Mucosa of descending colon (tissue), 3 donors: ENCODE results near the gene HEG1. TPM values are rescaled to one million over a fixed set of nuclear protein-coding genes. Genes with fewer than 3 reads are reported as not detected.
A peak's percentile ranks its signal among the peaks of the same experiment; 100 is the strongest.

Source experiments
- ATAC-seq: fragments of 200-7000 bp; cut with Tn5 transposase; one replicate; pipeline ENCODE4 v1.9.1; 2020; ENCODE audit warnings: mild to moderate bottlenecking, moderate library complexity
- DNase-seq, 3 donors: peaks; one replicate each; pipeline ENCODE4 v3.0.0-alpha.2; 2020
- H3K36me3 ChIP-seq: fragments of 200-600 bp; one replicate; pipeline ENCODE4 v1.8.0; 2021; ENCODE audit warnings: low read depth, mild to moderate bottlenecking
- H3K4me1 ChIP-seq: fragments of 200-600 bp; one replicate; pipeline ENCODE4 v1.8.0; 2021; ENCODE audit warnings: low read depth, mild to moderate bottlenecking
- H3K4me3 ChIP-seq: fragments of 200-600 bp; one replicate; pipeline ENCODE4 v1.8.0; 2021; ENCODE audit warnings: mild to moderate bottlenecking
- H3K9me3 ChIP-seq: fragments of 200-600 bp; one replicate; pipeline ENCODE4 v1.8.0; 2021; ENCODE audit warnings: mild to moderate bottlenecking
- intact Hi-C, 2 donors: fragments of 100-400 bp; cut with DNase I in 1 of 2; cut with micrococcal nuclease in 1 of 2; formaldehyde crosslinking; loops; one replicate each; pipeline versions ENCODE4 v1.11.0 to v1.11.1; 2022; cut with DNase I, micrococcal nuclease
- total RNA-seq, 3 donors: library from RNA; stranded (reverse); fragmentation: NEBNext Ultra II Directional in 2 of 3; extraction: Animal tissue kit (Norgen Biotek cat#: 25700) in 2 of 3; gene quantifications; one replicate each; pipeline versions ENCODE4 v1.2.1 to v1.2.4, GENCODE V29; 2021 to 2023
- TF ChIP-seq, protein P1 (sequence below): fragments of 200-600 bp; IDR thresholded peaks from one replicate; pipeline ENCODE4 v1.8.0; 2022; ENCODE audit warnings: antibody characterized with exemption, mild to moderate bottlenecking
- donor health status: DM: no; HTN: no; CAD: no; lungs with moderate emphysema.
- donor health status: DM: no; HTN: no; CAD: no.
- donor health status: DM: no; HTN: yes; CAD: no.

Gene HEG1
- total RNA-seq, 3 donors from 2014 or later = 7.4 to 45.3 (median 15.0) TPM

- DNase-seq (no peak), ATAC-seq (no peak)
- H3K4me3 ChIP-seq = no peak overlapping the region
- H3K4me1 ChIP-seq = no peaks in the 10 kb centered on the region
- intact Hi-C loops = no loop called here
- no peaks in the 10 kb centered on the region for H3K36me3 ChIP-seq
- H3K9me3 ChIP-seq = no peaks in the 10 kb centered on the region
- TF ChIP-seq, protein P1, sequence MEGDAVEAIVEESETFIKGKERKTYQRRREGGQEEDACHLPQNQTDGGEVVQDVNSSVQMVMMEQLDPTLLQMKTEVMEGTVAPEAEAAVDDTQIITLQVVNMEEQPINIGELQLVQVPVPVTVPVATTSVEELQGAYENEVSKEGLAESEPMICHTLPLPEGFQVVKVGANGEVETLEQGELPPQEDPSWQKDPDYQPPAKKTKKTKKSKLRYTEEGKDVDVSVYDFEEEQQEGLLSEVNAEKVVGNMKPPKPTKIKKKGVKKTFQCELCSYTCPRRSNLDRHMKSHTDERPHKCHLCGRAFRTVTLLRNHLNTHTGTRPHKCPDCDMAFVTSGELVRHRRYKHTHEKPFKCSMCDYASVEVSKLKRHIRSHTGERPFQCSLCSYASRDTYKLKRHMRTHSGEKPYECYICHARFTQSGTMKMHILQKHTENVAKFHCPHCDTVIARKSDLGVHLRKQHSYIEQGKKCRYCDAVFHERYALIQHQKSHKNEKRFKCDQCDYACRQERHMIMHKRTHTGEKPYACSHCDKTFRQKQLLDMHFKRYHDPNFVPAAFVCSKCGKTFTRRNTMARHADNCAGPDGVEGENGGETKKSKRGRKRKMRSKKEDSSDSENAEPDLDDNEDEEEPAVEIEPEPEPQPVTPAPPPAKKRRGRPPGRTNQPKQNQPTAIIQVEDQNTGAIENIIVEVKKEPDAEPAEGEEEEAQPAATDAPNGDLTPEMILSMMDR = no peak
Measured at GRCh38 chr3:125061646-125062045, 5.8 kb upstream of the HEG1 start.

DNA sequence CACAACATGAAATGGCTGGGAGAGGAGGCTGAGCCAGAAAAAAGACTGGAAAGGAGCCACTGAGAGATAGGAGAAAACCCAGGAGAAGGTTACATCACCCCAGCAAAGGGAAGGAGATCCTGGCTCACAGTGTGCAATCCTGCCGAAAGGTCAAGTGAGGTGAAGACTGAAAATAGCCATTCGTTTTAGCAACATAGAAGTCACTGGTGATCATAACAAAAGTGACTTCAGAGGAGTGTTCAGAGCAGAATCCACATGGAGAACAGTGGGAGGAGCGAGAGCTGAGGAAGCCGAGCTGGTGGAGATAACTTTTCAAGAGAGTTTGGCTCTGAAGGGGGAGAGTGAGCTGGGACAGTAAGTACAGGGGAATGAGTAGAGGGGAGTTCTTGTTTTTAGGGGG, 5.4 kb upstream of the HEG1 start:
- no peaks in the 10 kb centered on the region for H3K36me3 ChIP-seq
- no peaks in the 10 kb centered on the region for H3K4me1 ChIP-seq
- no peaks in the 10 kb centered on the region for H3K9me3 ChIP-seq
- H3K4me3 ChIP-seq = no peak overlapping the region
- ATAC-seq (peak; percentile 31), DNase-seq (peak in 1 of 3 donors; percentile 19)
- intact Hi-C loops = no loop called here
- TF ChIP-seq, protein P1 = no peak

DNA sequence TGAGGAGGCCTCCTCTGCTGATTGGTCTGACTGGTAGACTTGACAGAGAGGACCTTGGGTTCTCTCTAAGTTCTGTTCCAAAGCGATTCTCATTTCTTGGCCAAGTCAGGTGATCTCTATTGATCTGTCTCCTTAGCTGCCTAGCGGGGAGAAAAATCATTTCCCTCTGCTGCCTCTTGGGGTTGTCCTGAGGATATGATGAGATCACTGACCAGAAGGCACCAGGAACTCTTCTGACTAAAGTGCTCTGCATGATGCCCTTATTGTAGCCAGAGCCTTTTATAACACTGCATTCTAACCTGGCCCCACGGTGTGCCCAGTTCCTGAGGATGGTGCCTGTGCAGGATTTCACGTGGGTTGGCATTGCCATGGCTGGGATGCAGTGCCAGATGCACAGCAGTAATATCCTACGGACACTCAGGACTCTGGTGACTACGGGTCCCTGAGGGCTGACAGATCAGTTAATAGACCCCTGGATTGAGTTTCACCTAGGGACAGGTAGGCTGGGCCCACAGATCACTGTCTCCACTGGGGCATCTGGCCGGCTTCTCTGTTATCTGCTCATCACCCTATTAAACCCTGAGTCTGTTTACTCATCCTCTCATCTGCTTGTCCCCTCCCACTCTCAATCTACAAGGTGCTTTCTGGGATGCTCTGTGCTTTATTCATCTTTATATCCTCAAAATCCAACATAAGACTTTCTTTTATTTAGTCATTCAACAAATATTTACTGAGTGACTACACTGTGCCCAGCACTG, 3.9 kb upstream of the HEG1 start:
- H3K4me1 ChIP-seq = peaks cover 6% of the 10 kb centered on the region
- H3K36me3 ChIP-seq = no peaks in the 10 kb centered on the region
- ATAC-seq (no peak), DNase-seq (no peak)
- H3K9me3 ChIP-seq = no peaks in the 10 kb centered on the region
- H3K4me3 ChIP-seq = no peak overlapping the region
- TF ChIP-seq, protein P1 = no peak
- intact Hi-C loops = no loop called here

DNA sequence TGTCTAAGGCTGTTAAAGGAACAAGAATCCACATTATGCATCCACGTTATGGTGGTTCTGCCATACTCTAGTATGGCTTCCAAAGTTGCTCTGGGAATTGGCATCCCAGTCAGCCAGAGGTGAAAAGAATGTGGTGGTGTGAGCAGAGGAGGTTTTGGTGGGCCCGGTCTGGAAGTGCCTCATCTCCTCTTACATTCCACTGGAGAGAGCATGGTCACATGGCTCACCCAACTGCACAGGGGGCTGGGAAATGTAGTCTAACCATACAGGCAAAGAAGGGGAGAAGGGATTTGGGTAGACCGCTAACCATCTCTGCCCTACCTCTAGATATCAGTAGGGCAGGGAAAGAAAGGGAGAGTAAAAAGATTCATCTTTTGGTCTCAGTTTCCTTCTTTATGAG, 3.2 kb upstream of the HEG1 start:
- Histone ChIP-seq H3K36me3 (no peaks in the 10 kb centered on the region), H3K4me1 (peaks cover 13% of the 10 kb centered on the region), H3K9me3 (no peaks in the 10 kb centered on the region), H3K4me3 (no peak overlapping the region)
- ATAC-seq (no peak), DNase-seq (no peak)
- TF ChIP-seq, protein P1 = no peak
- intact Hi-C loops = no loop called here

- Histone ChIP-seq H3K9me3 (no peaks in the 10 kb centered on the region), H3K4me3 (no peak overlapping the region), H3K36me3 (no peaks in the 10 kb centered on the region), H3K4me1 (peaks cover 17% of the 10 kb centered on the region)
- DNase-seq = no peak
- ATAC-seq = no peak
- TF ChIP-seq, protein P1 = no peak
- intact Hi-C loops = no loop called here
Measured at GRCh38 chr3:125058529-125058928, 2.7 kb upstream of the HEG1 start.
